Breast epithelium (tissue), 3 donors: Measurements from ENCODE around the gene GNAQ.

Experiments
- POLR2AphosphoS5 ChIP-seq, 3 donors: sonication (generic); formaldehyde crosslinking; IDR thresholded peaks; one replicate each; pipeline ENCODE4 v1.6.1; 2017; ENCODE audit warnings: antibody characterized with exemption in 3 of 3
- TF ChIP-seq, protein P1 (sequence below), 3 donors: fragments of 450-650 bp; IDR thresholded peaks; one replicate each; pipeline ENCODE4 v1.5.1; 2016 to 2017; ENCODE audit warnings: antibody characterized with exemption in 3 of 3, mild to moderate bottlenecking in 3 of 3, moderate library complexity in 3 of 3

DNA sequence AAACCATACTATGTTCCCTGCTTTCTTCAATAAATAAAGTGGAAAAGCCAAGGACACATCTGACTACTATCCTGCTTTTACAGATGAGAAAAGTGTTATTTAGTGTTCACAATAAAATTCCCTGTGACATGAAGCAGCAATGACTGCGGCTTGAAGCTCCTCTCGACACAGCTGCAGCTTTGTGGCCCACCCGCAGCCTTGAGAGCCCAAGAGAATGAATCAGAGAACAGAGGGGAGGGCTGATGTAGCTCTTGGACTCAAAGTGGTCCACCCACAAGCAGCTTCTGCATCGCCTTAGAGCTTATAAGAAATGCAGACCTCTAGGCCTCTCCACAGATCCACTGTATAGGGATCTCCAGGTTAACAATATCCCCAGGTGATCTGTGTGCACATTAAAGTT is 202.2 kb downstream of the GNAQ start:
- TF ChIP-seq, protein P1, sequence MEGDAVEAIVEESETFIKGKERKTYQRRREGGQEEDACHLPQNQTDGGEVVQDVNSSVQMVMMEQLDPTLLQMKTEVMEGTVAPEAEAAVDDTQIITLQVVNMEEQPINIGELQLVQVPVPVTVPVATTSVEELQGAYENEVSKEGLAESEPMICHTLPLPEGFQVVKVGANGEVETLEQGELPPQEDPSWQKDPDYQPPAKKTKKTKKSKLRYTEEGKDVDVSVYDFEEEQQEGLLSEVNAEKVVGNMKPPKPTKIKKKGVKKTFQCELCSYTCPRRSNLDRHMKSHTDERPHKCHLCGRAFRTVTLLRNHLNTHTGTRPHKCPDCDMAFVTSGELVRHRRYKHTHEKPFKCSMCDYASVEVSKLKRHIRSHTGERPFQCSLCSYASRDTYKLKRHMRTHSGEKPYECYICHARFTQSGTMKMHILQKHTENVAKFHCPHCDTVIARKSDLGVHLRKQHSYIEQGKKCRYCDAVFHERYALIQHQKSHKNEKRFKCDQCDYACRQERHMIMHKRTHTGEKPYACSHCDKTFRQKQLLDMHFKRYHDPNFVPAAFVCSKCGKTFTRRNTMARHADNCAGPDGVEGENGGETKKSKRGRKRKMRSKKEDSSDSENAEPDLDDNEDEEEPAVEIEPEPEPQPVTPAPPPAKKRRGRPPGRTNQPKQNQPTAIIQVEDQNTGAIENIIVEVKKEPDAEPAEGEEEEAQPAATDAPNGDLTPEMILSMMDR (IDR thresholded peaks at IDR 0.05) = no peak
- no peak for TF ChIP-seq POLR2AphosphoS5 (IDR thresholded peaks at IDR 0.05)
